Measurements from ENCODE around the gene GLT8D2. TPM values are rescaled to one million over a fixed set of nuclear protein-coding genes. Genes with fewer than 3 reads are reported as not detected.

The GLT8D2 gene
- total RNA-seq, 4 donors from 2014 or later, result 0.41 to 4.0 (median 1.1) TPM

DNA sequence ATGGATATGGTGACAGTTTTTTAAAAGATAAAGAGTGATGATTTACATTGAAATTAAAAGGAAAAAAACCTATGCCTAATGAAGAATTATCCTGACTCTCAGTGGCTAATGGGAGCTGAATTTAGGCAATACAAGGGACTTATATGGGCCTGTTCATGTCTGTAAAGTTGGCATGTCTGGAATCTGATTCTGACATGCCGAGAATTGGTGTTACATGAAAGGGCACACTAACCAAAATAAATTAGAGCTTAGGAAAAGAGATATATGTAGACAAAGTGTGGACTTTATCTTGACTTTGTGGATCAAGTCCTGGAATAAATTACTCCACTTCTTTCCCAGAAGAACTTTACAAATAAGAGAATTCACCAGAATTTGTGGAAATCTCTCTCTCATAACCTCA lies 83.3 kb downstream of the GLT8D2 start:
- Histone ChIP-seq H3K36me3 (no peaks in the 10 kb centered on the region), H3K4me1 (peaks cover 34 to 48% of the 10 kb centered on the region in 2 donors), H3K27me3 (no peaks in the 10 kb centered on the region), H3K27ac (peak overlapping the region; percentile 90 to 97 (median 95)), H3K9me3 (no peaks in the 10 kb centered on the region), H3K4me3 (peak overlapping the region; percentile 74 to 97 (median 88))
- no peak for DNase-seq
- ATAC-seq, result no peak
- TF ChIP-seq, protein P1, sequence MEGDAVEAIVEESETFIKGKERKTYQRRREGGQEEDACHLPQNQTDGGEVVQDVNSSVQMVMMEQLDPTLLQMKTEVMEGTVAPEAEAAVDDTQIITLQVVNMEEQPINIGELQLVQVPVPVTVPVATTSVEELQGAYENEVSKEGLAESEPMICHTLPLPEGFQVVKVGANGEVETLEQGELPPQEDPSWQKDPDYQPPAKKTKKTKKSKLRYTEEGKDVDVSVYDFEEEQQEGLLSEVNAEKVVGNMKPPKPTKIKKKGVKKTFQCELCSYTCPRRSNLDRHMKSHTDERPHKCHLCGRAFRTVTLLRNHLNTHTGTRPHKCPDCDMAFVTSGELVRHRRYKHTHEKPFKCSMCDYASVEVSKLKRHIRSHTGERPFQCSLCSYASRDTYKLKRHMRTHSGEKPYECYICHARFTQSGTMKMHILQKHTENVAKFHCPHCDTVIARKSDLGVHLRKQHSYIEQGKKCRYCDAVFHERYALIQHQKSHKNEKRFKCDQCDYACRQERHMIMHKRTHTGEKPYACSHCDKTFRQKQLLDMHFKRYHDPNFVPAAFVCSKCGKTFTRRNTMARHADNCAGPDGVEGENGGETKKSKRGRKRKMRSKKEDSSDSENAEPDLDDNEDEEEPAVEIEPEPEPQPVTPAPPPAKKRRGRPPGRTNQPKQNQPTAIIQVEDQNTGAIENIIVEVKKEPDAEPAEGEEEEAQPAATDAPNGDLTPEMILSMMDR (IDR thresholded peaks at IDR 0.05 in 4 of 5, conservative IDR thresholded peaks at IDR 0.05 in 1 of 5), result no peak
- no peak for TF ChIP-seq POLR2A (IDR thresholded peaks at IDR 0.05)
- in situ Hi-C loops (cut with MboI; ENCODE audit: low sequenced_read_pairs in 4 of 4) (loop anchor here in 2 of 4 donors (10.0 to 25.0 kb wide), 2 partner anchors 98 to 1146 kb away; partner anchors contain the start of genes HCFC2 (in 1 of the 2) and WASHC4 (in 1 of the 2)), intact Hi-C loops (cut with DNase I; ENCODE audit: low total_unique reads) (loop anchor here (2.0 to 5.0 kb wide), 4 partner anchors 44 to 321 kb away; no protein-coding TSS in a partner anchor)

- peak within 1 kb of the TSS; percentile 90 to 97 (median 95) for H3K27ac ChIP-seq
- peak within 1 kb of the TSS; percentile 74 to 97 (median 88) for H3K4me3 ChIP-seq
- DNase-seq (peak; percentile 98 to 99), ATAC-seq (peak; percentile 99 to 100)
- no peaks in the 10 kb centered on the region for H3K9me3 ChIP-seq
- peak; percentile 86 to 88 for TF ChIP-seq POLR2A (IDR thresholded peaks at IDR 0.05)
- TF ChIP-seq, protein P1 (IDR thresholded peaks at IDR 0.05 in 4 of 5, conservative IDR thresholded peaks at IDR 0.05 in 1 of 5), result peak in 4 of 5 experiments; percentile 26 to 43 (median 35)
- in situ Hi-C loops (cut with MboI; ENCODE audit: low sequenced_read_pairs in 4 of 4), result loop anchor here in 2 of 4 donors (10.0 to 25.0 kb wide), 2 partner anchors 99 to 1146 kb away; partner anchors contain the start of genes HCFC2 (in 1 of the 2) and WASHC4 (in 1 of the 2)
- intact Hi-C loops (cut with DNase I; ENCODE audit: low total_unique reads), result loop anchor here (1.0 to 5.0 kb wide), 7 partner anchors 9 to 321 kb away; partner anchors contain the start of genes HCFC2 and HSP90B1
- no peaks in the 10 kb centered on the region for H3K36me3 ChIP-seq
- peaks cover 33 to 46% of the 10 kb centered on the region in 2 donors for H3K4me1 ChIP-seq
- H3K27me3 ChIP-seq, result no peaks in the 10 kb centered on the region
These were observed 84.1 kb downstream of the GLT8D2 start, which contains the start of gene TDG for GRCh38 chr12:103965590-103966504. TSS of gene TDG (plus strand) at chr12:103965872. CDS start at chr12:103966038, 166 bp downstream.

- Histone ChIP-seq H3K4me3 (peak overlapping the region; percentile 74 to 97 (median 88)), H3K27ac (peak overlapping the region; percentile 90 to 97 (median 95)), H3K27me3 (no peaks in the 10 kb centered on the region), H3K36me3 (no peaks in the 10 kb centered on the region), H3K4me1 (peaks cover 33 to 46% of the 10 kb centered on the region in 2 donors), H3K9me3 (no peaks in the 10 kb centered on the region)
- DNase-seq (no peak), ATAC-seq (peak in 1 of 2 donors; percentile 1)
- in situ Hi-C loops (cut with MboI; ENCODE audit: low sequenced_read_pairs in 4 of 4) (loop anchor here in 2 of 4 donors (10.0 to 25.0 kb wide), 2 partner anchors 100 to 1147 kb away; partner anchors contain the start of genes HCFC2 (in 1 of the 2) and WASHC4 (in 1 of the 2)), intact Hi-C loops (cut with DNase I; ENCODE audit: low total_unique reads) (loop anchor here (1.0 to 5.0 kb wide), 5 partner anchors 8 to 322 kb away; partner anchors contain the start of genes HCFC2 and HSP90B1)
- TF ChIP-seq, protein P1 (IDR thresholded peaks at IDR 0.05 in 4 of 5, conservative IDR thresholded peaks at IDR 0.05 in 1 of 5), result no peak
- TF ChIP-seq POLR2A (IDR thresholded peaks at IDR 0.05), result no peak
These were observed 84.8 kb downstream of the GLT8D2 start for GRCh38 chr12:103965255-103965589.

- in situ Hi-C loops (cut with MboI; ENCODE audit: low sequenced_read_pairs in 4 of 4), result loop anchor here in 2 of 4 donors (10.0 to 25.0 kb wide), 2 partner anchors 100 to 1147 kb away; partner anchors contain the start of genes HCFC2 (in 1 of the 2) and WASHC4 (in 1 of the 2)
- Histone ChIP-seq H3K9me3 (no peaks in the 10 kb centered on the region), H3K36me3 (no peaks in the 10 kb centered on the region), H3K27me3 (no peaks in the 10 kb centered on the region), H3K4me1 (peaks cover 32 to 45% of the 10 kb centered on the region in 2 donors), H3K4me3 (peak overlapping the region; percentile 74 to 97 (median 88)), H3K27ac (peak overlapping the region; percentile 90 to 97 (median 95))
- ATAC-seq, result no peak
- DNase-seq, result no peak
- no peak for TF ChIP-seq POLR2A (IDR thresholded peaks at IDR 0.05)
- TF ChIP-seq, protein P1 (IDR thresholded peaks at IDR 0.05 in 4 of 5, conservative IDR thresholded peaks at IDR 0.05 in 1 of 5), result no peak
- intact Hi-C loops (cut with DNase I; ENCODE audit: low total_unique reads), result loop anchor here (1.0 to 5.0 kb wide), 5 partner anchors 8 to 322 kb away; partner anchors contain the start of genes HCFC2 and HSP90B1
These were observed 85.2 kb downstream of the GLT8D2 start for GRCh38 chr12:103964805-103965204.
